B cell (primary cell): ENCODE results near the gene MARK4. TPM values are rescaled to one million over a fixed set of nuclear protein-coding genes. Genes with fewer than 3 reads are reported as not detected.

ENCODE experiments used
- ATAC-seq: fragments of 200-7000 bp; cut with Tn5 transposase; one replicate; pipeline ENCODE4 v1.10.0; 2021; ENCODE audit warnings: low read depth, mild to moderate bottlenecking, moderate number of reproducible peaks, moderate library complexity
- CTCF ChIA-PET: fragments of 350-600 bp; sonication (Branson Sonifier 250); formaldehyde crosslinking; loops from one replicate; lab custom pipeline; 2021; ENCODE audit warnings: antibody characterized with exemption, inconsistent platforms; lab: Charles Lee
- POLR2A ChIA-PET: fragments of 350-600 bp; sonication (Branson Sonifier 250); formaldehyde crosslinking; loops from one replicate; lab custom pipeline; 2021; ENCODE audit warnings: antibody characterized with exemption; lab: Charles Lee
- DNase-seq: peaks from one replicate; pipeline ENCODE4 v3.0.0; 2013
- H2AFZ ChIP-seq: 2 replicates; pipeline ENCODE4 v1.6.1; 2012; ENCODE audit warnings: mild to moderate bottlenecking, low read depth, low read length; ENCODE audit not compliant: insufficient read depth, poor library complexity, severe bottlenecking
- H3K27ac ChIP-seq, 2 donors: 1 replicate in 1 of 2; 2 replicates in 1 of 2; pipeline ENCODE4 v1.5.1; 2012 to 2013; ENCODE audit warnings: low read length in 2 of 2, mild to moderate bottlenecking in 2 of 2, moderate library complexity in 1 of 2
- H3K27me3 ChIP-seq, 4 experiments: fragments of 200-600 bp in 1 of 4; sonication (generic) in 1 of 4; replicated peaks in 1 of 4; 1 replicate in 2 of 4; 2 replicates in 2 of 4; pipeline versions ENCODE4 v1.6.1 to v1.7.0; 2013 to 2016; ENCODE audit warnings: low read length in 3 of 4, mild to moderate bottlenecking in 2 of 4, mixed read lengths in 1 of 4, moderate library complexity in 1 of 4; ENCODE audit not compliant: insufficient read depth in 4 of 4, control insufficient read depth in 3 of 4; ENCODE audit errors: control extremely low read depth in 1 of 4
- H3K36me3 ChIP-seq, 2 experiments: replicated peaks in 1 of 2; 1 replicate in 1 of 2; 2 replicates in 1 of 2; pipeline versions ENCODE4 v1.6.1 to v1.7.1; 2013; ENCODE audit warnings: low read length in 1 of 2; ENCODE audit not compliant: insufficient read depth in 2 of 2, control insufficient read depth in 1 of 2; ENCODE audit errors: control extremely low read depth in 1 of 2, extremely low read depth in 1 of 2
- H3K4me1 ChIP-seq, 2 donors: fragments of 200-600 bp in 1 of 2; sonication (generic) in 1 of 2; 1 replicate in 1 of 2; 2 replicates in 1 of 2; pipeline versions ENCODE4 v1.5.1 to v1.6.1; 2013 to 2017; ENCODE audit warnings: low read length in 2 of 2; ENCODE audit not compliant: control insufficient read depth in 2 of 2, insufficient read depth in 2 of 2
- H3K4me2 ChIP-seq: replicated peaks from 2 replicates; pipeline ENCODE3; 2012; ENCODE audit warnings: mild to moderate bottlenecking, low read depth, low read length; ENCODE audit not compliant: poor library complexity, severe bottlenecking
- H3K4me3 ChIP-seq, 5 experiments: fragments of 200-600 bp in 1 of 5; sonication (generic) in 1 of 5; 1 replicate in 3 of 5; 2 replicates in 2 of 5; pipeline versions ENCODE4 v1.5.1 to v1.7.0; 2011 to 2016; ENCODE audit warnings: low read length in 4 of 5, mild to moderate bottlenecking in 4 of 5, low read depth in 2 of 5, control low read depth in 1 of 5, moderate library complexity in 1 of 5; ENCODE audit not compliant: insufficient read depth in 1 of 5; ENCODE audit errors: control extremely low read depth in 1 of 5, extremely low read depth in 1 of 5
- H3K79me2 ChIP-seq: fragments of 200-600 bp; sonication (generic); one replicate; pipeline ENCODE4 v1.6.0; 2016; ENCODE audit warnings: low read length; ENCODE audit not compliant: control insufficient read depth, insufficient read depth
- H3K9ac ChIP-seq: fragments of 200-600 bp; sonication (generic); 2 replicates; pipeline ENCODE4 v1.6.1; 2017; ENCODE audit warnings: mild to moderate bottlenecking, low read length, moderate library complexity
- H3K9me3 ChIP-seq, 3 donors: one replicate each; pipeline versions ENCODE4 v1.6.1 to v1.7.1; 2013; ENCODE audit warnings: low read length in 2 of 3; ENCODE audit not compliant: control insufficient read depth in 2 of 3, insufficient read depth in 1 of 3; ENCODE audit errors: control extremely low read depth in 1 of 3
- H4K20me1 ChIP-seq: 2 replicates; pipeline ENCODE4 v1.6.0; 2012; ENCODE audit warnings: mild to moderate bottlenecking, low read length; ENCODE audit not compliant: insufficient read depth, control insufficient read depth, poor library complexity, severe bottlenecking
- H3K27ac Mint-ChIP-seq: one replicate; pipeline ENCODE4 v1.8.0; 2021; ENCODE audit warnings: mixed read lengths
- H3K27me3 Mint-ChIP-seq: one replicate; pipeline ENCODE4 v1.8.0; 2021; ENCODE audit warnings: mixed read lengths
- H3K4me1 Mint-ChIP-seq: one replicate; pipeline ENCODE4 v1.8.0; 2021; ENCODE audit warnings: mixed read lengths
- H3K4me3 Mint-ChIP-seq: one replicate; pipeline ENCODE4 v1.8.0; 2021; ENCODE audit warnings: mixed read lengths
- H3K9me3 Mint-ChIP-seq: one replicate; pipeline ENCODE4 v1.8.0; 2022; ENCODE audit warnings: mixed read lengths; ENCODE audit not compliant: insufficient read depth
- CTCF ChIP-seq: fragments of 200-600 bp; IDR thresholded peaks from one replicate; pipeline ENCODE4 v1.8.0; 2022; ENCODE audit warnings: antibody characterized with exemption, mild to moderate bottlenecking
- EZH2 ChIP-seq: IDR thresholded peaks from 2 replicates; pipeline ENCODE4 v1.6.1; 2012; ENCODE audit warnings: borderline replicate concordance, low read depth, mild to moderate bottlenecking, moderate library complexity, low read length; ENCODE audit not compliant: insufficient read depth, poor library complexity, severe bottlenecking
- WGBS: methylation state at CpG from one replicate; pipeline ENCODE4 v1.1.5; 2013; ENCODE audit warnings: missing lambda C conversion rate; ENCODE audit not compliant: insufficient coverage; 5-methylcytosine and 5-hydroxymethylcytosine counted together
- intact Hi-C: fragments of 100-400 bp; cut with micrococcal nuclease; formaldehyde crosslinking; loops from one replicate; pipeline ENCODE4 v1.10.0; 2022
- polyA plus RNA-seq: library from polyadenylated mRNA; depleted of rRNA; stranded (reverse); fragments of >200 nt; gene quantifications from 2 replicates; pipeline ENCODE4 v1.2.3, GENCODE V29; 2012
- total RNA-seq, 2 donors: library from RNA; stranded (reverse); fragments of 120-200 nt in 1 of 2; gene quantifications; 1 replicate in 1 of 2; 2 replicates in 1 of 2; pipeline versions ENCODE4 v1.2.3 to v1.2.4, GENCODE V29; 2013 to 2022

MARK4 gene
- total and polyA plus RNA-seq, 2 donors (not counting 1 experiment from before 2014, with no cell fraction given) = 13.5 to 36.2 TPM

- DNase-seq = no peak
- Mint-ChIP-seq H3K4me1 (no peaks in the 10 kb centered on the region), H3K9me3 (no peaks in the 10 kb centered on the region), H3K27ac (no peak overlapping the region), H3K4me3 (no peak overlapping the region), H3K27me3 (no peaks in the 10 kb centered on the region)
- ATAC-seq = no peak
- H3K4me1 ChIP-seq = no peaks in the 10 kb centered on the region
- WGBS = 95% methylated on average over 19 of the region's 19 CpGs
- H3K27me3 ChIP-seq = no peaks in the 10 kb centered on the region
- CTCF ChIA-PET = no interaction called here
- H3K4me3 ChIP-seq = no peak overlapping the region
- TF ChIP-seq CTCF = no peak
- no peak for TF ChIP-seq EZH2
- no peak overlapping the region for H3K9ac ChIP-seq
- intact Hi-C loops = no loop called here
- no peak overlapping the region for H3K4me2 ChIP-seq
- no peaks in the 10 kb centered on the region for H4K20me1 ChIP-seq
- H3K79me2 ChIP-seq = no peaks in the 10 kb centered on the region
- no peaks in the 10 kb centered on the region for H3K9me3 ChIP-seq
- H3K36me3 ChIP-seq = peaks cover 0 to 2% of the 10 kb centered on the region in 2 experiments
- no peak overlapping the region for H3K27ac ChIP-seq
- POLR2A ChIA-PET = no interaction called here
- no peak overlapping the region for H2AFZ ChIP-seq
These were observed 13.8 kb downstream of the MARK4 start for GRCh38 chr19:45264781-45265317.

GRCh38 chr19:45265375-45265774 is 14.3 kb downstream of the MARK4 start:
- Histone ChIP-seq H3K4me1 (no peaks in the 10 kb centered on the region), H2AFZ (no peak overlapping the region), H3K79me2 (no peaks in the 10 kb centered on the region), H3K27ac (no peak overlapping the region), H3K4me2 (no peak overlapping the region), H3K36me3 (peaks cover 0 to 2% of the 10 kb centered on the region in 2 experiments), H3K27me3 (no peaks in the 10 kb centered on the region), H3K4me3 (no peak overlapping the region), H4K20me1 (no peaks in the 10 kb centered on the region), H3K9ac (no peak overlapping the region), H3K9me3 (no peaks in the 10 kb centered on the region)
- WGBS = 90% methylated on average over 5 of the region's 5 CpGs
- H3K27ac Mint-ChIP-seq = no peak overlapping the region
- intact Hi-C loops = no loop called here
- TF ChIP-seq EZH2 (no peak), CTCF (no peak)
- H3K9me3 Mint-ChIP-seq = no peaks in the 10 kb centered on the region
- POLR2A ChIA-PET = no interaction called here
- ATAC-seq (no peak), DNase-seq (no peak)
- H3K4me3 Mint-ChIP-seq = no peak overlapping the region
- no peaks in the 10 kb centered on the region for H3K4me1 Mint-ChIP-seq
- CTCF ChIA-PET = no interaction called here
- H3K27me3 Mint-ChIP-seq = no peaks in the 10 kb centered on the region
